ENCODE data around the gene MCRIP2.
A peak's percentile ranks its signal among the peaks of the same experiment; 100 is the strongest.

Gene MCRIP2

DNA sequence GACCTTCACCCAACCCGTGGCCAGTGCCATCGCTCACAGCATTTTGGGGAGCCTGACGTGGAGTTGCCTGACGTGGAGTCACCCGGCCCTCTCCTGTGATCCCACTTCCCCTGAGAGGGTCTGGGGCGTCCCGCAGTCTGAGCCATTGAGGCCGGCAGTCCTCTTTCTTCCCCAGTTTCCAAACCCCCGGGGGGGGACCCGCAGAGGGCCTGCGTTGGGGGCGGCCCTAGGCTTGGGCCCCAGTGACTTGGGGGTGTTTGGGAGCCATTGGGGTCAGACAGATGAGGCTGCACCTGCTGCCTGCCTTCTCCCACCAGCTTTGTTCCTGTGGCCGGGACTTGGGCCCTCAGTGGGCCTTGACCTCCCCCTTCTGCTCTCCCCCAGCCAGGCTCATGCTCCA, 28.0 kb downstream of the MCRIP2 start:
- DNase-seq (ENCODE audit: low read depth in 3 of 3): no peak

DNA sequence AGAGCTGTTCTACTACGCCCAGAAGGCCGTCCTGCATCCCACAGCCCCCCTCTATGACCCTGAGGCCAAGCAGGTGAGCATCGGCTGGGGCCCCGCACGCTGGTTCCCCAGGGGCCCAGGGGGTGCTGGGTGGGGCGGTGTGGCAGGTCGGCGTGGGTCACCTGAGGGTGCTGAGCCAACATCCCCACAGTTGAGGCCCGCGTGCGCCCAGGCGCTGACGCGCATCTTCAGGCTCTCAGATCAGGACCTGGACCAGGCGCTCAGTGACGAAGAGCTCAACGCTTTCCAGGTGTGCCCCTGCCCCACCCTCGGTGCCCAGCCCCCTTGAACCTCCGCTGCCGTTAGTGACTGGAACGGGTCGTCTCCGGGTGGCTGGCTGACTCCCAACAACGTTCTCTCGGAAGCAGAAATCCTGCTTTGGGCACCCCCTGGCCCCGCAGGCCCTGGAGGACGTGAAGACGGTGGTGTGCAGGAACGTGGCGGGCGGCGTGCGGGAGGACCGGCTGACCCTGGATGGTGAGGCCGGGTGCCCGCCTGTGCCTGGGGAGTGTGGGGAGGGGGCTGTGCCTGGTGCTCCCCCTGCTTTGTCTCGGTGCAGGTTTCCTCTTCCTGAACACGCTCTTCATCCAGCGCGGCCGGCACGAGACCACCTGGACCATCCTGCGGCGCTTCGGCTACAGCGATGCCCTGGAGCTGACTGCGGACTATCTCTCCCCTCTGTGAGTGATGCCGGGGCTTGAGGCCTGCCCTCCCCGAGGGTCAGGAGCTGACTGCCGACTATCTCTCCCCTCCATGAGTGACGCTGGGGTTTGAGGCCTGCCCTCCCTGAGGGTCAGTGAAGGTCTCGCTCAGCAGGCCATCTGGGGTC, 29.1 kb downstream of the MCRIP2 start:
- no peak for DNase-seq (ENCODE audit: low read depth in 3 of 3)

DNA sequence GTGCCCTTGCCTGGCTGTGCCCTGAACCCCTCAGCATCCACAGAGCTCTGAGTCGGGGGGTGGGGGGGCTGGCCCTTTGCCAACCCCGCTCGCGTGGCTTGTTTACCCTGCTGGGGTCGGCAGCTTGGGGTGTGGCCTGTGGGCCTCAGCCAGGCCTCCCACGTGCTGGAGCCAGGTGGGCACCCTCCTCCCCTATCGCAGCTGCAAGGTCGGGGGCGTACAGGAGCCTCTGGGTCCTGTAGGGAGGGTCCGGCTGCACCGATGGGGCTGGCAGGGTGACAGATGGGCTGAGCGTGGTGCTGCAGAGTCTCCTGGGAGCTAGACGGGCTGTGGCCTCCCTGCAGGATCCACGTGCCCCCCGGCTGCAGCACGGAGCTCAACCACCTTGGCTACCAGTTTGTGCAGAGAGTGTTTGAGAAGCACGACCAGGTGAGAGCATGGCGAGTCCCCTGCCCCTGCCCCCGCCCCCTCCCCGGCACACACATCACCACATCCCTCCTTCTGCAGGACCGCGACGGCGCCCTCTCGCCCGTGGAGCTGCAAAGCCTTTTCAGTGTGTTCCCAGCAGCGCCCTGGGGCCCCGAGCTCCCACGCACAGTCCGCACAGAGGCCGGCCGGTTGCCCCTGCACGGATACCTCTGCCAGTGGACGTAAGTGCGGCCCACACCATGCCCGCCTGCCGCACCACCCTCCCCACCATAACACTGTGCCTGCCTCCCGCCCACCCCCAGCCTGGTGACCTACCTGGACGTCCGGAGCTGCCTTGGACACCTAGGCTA, 29.9 kb downstream of the MCRIP2 start:
- DNase-seq (ENCODE audit: low read depth in 3 of 3): no peak

DNA sequence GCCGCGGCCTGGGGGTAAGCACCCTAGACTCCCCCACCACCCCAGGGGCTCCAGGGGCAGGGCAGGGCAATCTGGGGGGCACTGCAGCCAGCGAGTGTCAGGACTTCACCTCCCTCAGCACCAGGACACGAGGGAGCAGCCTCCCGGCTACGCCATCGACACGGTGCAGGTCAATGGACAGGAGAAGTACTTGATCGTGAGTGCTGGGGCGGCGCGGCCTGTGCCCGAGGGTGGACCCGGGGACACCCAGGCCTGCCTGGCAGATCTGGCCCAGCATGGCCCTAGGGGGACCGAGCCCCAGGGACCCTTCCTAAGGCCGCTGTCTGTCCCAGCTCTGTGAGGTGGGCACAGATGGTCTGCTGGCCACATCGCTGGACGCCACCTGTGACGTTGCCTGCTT, 30.7 kb downstream of the MCRIP2 start:
- DNase-seq (ENCODE audit: low read depth in 3 of 3): no peak

DNA sequence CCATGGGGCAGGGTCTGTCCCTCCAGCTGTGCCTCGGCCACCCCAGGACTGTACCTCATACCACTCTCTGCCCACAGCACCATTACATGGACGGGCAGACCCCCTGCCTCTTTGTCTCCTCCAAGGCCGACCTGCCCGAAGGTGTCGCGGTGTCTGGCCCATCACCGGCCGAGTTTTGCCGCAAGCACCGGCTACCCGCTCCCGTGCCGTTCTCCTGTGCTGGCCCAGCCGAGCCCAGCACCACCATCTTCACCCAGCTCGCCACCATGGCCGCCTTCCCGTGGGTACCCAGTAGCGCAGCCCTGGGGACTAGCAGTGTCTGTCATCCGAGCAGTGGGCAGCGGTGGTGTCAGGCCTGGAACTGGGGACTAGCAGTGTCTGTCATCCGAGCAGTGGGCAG, 31.2 kb downstream of the MCRIP2 start:
- no peak for DNase-seq (ENCODE audit: low read depth in 3 of 3)

DNA sequence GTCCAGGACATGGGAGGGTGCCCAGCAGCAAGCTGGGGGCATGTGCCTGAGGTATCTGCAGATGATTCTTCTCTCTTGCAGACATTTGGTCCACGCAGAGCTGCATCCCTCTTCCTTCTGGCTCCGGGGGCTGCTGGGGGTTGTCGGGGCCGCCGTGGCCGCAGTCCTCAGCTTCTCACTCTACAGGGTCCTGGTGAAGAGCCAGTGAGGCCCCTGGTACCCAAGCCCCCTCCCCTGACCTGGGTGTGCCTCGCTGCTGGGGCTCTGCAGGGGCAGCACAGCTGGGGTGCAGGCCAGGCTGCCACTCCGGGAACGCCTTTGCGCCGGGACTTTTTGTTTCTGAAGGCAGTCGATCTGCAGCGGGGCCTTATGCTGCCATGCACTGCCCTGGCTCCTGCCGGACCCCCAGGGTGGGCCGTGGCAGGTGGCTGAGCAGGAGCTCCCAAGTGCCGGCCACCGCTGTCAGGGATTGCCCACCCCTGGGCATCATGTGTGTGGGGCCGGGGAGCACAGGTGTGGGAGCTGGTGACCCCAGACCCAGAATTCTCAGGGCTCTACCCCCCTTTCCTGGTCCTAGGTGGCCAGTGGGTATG, 31.9 kb downstream of the MCRIP2 start:
- DNase-seq (ENCODE audit: low read depth in 3 of 3): no peak

DNA sequence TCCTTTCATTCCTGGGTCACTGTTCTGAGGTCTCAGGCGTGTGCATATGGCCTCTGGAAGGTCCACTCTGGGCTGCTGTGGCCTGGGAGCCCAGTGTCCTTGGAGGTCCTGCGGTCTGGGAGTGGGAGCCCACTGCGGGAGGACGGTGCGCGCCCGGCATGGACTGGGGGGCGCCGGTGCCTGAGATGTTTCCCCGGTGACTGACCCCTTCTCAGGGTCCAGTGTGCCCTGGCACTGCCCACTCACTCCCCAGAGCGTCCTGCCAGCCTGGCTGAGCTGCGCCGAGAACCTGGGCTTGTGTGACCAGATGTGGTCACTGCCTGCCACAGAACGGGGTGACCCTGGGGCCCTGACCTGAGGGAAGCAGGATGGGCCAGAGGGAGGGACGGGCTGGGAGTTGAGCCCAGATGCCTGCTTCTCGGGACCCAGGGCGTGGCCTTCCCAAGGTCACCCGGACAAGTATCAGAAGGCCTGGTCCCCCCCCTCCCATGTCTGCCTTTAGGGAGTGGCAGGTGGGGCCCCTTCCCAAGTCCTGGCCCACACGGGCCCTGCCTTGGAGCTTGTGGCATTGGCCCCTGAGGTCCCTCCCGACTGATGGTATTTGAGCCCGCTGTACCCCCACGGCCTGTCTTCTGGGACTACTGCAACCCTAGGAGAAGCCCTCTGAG, 32.7 kb downstream of the MCRIP2 start:
- no peak for DNase-seq (ENCODE audit: low read depth in 3 of 3)

DNA sequence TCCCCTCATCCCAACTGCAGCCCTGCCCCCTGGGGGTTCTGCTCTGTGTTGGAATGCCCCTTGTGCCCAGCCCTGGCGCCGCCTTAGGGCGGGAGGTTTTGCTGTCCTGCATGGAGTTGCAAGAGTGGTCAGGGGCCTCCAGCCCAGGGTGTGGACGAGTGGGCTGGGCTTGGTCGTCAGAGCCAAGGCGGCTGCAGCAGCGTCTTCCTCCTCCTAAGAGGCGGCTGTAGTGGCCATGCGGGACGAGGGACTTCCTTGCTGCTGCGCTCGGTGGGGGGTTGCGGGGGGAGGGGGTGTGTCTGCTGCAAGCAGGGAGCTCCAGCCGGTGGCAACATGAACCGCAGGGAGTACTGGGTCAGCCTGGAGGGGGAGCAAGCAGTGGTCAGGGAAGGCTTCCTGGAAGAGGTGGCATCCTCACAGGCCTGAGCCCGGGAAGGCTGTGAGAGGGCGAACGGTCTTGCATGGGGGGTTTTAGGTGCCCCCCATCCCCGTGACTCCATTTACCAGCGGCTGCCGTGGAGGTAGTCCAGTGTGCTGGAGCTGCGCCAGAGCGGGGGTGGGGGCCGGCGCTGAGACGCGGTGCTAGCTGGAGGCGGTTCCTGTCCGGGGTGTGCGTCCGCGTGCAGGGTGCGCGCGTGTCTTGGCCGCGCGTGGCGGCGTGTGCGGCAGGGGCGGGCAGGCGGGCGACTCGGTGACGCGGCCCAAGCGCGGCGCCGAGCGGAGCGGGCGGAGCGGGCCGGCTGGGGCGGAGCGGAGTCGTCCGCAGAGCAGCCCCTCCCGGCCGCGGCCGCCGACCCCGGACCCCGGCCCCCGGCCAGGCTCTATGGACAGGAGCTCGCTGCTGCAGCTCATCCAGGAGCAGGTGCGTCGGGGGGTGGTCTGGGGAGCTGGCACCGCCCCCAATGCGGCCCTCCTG, 33.6 kb downstream of the MCRIP2 start, which contains the start of gene RHBDL1:
Gene RHBDL1, plus strand, starts transcription at position 704 of the 916 bp plus-strand sequence. Its CDS starts 120 bp downstream, at position 824.
- DNase-seq (ENCODE audit: low read depth in 3 of 3): no peak

DNA sequence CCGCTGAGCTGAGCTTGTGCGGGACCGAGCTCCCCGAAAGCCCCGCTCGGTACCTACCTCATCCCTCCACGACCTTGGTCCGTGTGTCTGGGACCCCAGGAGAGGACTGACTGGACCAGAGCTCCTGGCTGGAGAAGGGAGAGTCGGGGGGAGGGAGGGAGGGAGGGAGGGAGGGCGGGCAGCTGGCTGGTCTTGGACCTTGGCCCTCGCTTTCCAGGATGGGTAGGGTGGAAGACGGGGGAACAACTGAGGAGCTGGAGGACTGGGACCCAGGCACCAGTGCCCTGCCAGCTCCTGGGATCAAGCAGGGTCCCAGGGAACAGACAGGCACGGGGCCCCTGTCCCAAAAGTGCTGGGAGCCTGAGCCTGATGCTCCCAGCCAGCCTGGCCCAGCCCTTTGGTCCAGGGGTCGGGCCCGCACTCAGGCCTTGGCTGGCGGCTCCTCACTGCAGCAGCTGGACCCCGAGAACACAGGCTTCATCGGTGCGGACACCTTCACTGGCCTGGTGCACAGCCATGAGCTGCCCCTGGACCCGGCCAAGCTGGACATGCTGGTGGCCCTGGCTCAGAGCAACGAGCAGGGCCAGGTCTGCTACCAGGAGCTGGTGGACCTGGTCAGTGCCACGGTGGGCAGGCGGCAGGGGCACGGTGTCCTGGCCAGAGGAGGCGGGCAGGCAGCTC, 34.4 kb downstream of the MCRIP2 start:
- no peak for DNase-seq (ENCODE audit: low read depth in 3 of 3)

DNA sequence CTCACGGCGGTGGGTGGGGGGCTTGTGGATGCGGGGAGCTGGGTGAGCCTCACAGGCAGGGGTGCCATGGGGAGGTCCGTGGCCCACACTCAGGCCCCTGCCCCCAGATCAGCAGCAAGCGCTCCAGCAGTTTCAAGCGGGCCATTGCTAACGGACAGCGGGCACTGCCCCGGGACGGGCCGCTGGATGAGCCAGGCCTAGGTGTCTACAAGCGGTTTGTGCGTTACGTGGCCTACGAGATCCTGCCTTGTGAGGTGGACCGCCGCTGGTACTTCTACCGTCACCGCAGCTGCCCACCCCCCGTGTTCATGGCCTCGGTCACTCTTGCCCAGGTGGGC, 34.9 kb downstream of the MCRIP2 start:
- DNase-seq (ENCODE audit: low read depth in 3 of 3): no peak

DNA sequence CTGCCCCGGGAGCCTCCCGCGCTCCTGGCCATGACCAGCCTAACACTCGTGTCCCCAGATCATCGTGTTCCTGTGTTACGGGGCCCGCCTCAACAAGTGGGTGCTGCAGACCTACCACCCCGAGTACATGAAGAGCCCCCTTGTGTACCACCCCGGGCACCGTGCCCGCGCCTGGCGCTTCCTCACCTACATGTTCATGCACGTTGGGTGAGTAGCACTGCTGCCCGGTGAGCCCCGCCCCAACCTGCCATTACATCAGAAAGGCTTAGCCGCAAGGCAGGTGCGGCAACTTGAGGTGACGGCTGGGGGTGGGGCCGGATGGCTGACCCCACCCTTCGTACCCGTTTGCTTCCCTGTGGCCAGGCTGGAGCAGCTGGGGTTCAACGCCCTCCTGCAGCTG, 35.3 kb downstream of the MCRIP2 start:
- DNase-seq (ENCODE audit: low read depth in 3 of 3): no peak

DNA sequence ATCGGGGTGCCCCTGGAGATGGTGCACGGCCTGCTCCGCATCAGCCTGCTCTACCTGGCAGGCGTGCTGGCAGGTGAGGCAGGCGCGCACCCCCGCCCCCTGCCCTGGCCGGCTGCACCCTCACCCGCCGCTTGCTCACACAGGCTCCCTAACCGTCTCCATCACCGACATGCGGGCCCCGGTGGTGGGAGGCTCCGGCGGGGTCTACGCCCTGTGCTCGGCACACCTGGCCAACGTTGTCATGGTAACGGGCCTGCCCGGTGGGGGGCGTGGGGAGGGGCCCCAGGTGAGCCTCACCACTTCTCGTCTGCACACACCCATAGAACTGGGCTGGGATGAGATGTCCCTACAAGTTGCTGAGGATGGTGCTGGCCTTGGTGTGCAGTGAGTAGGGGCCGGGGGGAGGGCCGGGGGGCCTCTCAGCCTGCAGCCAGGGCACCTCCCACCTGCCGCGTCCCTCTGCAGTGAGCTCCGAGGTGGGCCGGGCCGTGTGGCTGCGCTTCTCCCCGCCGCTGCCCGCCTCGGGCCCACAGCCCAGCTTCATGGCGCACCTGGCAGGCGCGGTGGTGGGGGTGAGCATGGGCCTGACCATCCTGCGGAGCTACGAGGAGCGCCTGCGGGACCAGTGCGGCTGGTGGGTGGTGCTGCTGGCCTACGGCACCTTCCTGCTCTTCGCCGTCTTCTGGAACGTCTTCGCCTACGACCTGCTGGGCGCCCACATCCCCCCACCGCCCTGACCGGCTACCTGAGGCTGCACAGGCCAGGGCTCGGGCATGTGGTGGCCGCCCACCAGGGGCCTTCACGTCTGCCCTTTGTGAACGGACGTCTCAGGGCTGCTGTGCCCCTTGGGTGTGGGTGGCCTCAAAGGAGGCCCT, 35.9 kb downstream of the MCRIP2 start:
- no peak for DNase-seq (ENCODE audit: low read depth in 3 of 3)

DNA sequence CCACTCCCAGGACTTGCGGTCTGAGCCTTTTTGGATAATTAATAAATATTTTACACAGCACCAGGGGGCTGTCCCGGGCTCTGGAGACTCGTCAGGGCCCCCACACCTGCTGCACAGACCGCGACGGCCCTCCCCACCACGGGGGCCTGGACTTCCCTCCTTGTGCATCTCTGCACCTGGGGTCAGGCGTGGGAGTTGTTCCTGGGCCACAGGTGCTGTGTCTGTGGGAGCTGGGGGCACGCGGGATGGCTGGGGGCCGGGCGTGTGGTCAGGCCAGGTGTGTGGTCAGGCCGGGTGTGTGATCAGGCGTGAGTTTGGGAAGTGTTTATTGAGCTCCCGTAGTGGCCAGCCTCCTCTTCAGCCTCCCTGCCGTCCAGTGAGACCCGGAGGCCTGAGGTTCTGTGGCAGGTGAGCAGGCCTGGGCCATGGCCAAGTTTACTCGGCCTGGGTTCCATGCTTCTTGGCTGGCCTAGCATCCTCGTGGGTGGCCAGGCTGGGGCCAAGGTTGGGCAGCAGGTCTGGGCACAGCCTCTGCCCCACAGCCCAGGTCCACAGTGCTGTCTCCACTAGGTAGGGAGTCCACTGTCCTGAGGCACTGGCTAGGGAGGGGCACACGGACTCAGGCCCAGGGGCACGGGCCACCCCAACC, 36.7 kb downstream of the MCRIP2 start:
- no peak for DNase-seq (ENCODE audit: low read depth in 3 of 3)

DNA sequence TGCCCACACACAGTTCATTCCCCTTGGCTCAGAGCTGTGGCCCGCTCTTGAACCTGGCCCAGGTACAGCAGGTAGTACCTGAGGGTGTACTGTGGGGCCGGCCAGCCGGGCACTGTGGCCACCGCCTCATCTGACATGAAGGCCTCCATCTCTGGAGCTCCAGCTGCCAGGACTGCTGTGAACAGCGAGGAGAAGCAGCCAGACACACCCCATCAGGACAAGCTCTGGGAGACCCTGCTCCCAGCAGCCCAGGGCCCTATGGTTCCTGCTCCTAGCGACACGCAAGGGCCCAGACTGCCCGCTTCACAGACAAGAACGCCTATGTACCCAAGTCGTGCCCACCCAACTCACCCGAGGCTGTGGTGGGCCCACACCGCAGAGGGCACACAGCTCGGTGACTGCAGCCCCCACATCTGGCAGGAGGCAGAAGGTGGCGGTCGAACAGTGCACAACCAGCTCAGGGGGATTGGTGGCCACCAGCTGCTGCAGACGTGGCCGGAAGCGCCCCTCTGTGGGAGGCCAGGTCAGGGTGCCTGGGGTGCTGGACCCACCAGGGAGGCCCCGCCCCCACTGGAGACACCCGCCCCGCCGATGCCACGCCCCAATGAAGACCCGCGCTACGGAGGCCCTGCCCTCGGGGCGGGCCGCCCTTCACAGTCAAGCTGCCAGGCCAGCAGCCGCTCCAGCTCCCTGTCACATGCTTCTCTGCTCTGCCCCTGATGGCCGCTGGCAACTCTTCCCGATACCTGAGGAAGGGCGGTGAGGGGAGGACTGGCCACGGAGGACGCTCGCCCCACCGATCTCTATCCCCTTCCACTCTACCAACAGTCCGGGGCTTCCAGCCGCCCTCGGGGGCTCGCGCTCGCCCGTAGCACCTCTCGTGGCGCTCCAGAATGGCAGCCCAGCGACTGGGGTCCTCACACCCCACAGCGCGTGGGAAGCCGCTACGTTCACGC, 37.5 kb downstream of the MCRIP2 start:
- peak in 1 of 3 donors; percentile 37 for DNase-seq (ENCODE audit: low read depth in 3 of 3)

DNA sequence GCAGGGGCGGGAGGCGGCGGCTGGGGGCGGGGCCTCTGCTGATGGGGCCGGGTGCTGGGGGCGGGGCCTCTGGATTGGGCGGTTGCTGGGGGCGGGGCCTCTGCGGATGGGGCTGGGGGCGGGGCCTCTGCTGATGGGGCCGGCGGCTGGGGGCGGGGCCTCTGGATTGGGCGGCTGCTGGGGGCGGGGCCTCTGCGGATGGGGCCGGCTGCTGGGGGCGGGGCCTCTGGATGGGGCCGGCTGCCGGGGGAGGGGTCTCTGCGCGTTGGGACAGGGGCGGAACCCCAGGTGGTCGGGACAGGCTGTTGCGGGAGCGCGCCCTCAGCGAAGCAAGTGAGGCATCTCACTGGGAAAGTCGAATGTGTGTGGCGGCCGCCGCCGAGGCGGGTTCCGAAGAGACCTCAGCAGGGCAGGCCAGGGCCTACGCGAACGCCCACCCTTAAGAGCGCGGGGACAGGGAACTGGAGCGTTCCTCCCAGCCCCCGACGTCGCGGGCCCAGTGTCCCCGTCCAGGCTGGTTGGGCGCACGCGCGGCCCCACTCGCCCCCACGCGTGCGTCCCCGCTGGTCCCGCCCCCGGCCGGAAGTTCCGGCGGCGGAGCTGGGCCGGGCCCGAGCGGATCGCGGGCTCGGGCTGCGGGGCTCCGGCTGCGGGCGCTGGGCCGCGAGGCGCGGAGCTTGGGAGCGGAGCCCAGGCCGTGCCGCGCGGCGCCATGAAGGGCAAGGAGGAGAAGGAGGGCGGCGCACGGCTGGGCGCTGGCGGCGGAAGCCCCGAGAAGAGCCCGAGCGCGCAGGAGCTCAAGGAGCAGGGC, 38.4 kb downstream of the MCRIP2 start, which contains the start of gene STUB1:
Gene STUB1, plus strand, starts transcription at position 597 of the 811 bp plus-strand sequence. Its CDS starts 116 bp downstream, at position 713.
- DNase-seq (ENCODE audit: low read depth in 3 of 3): peak; percentile 84 to 93 (median 87)

DNA sequence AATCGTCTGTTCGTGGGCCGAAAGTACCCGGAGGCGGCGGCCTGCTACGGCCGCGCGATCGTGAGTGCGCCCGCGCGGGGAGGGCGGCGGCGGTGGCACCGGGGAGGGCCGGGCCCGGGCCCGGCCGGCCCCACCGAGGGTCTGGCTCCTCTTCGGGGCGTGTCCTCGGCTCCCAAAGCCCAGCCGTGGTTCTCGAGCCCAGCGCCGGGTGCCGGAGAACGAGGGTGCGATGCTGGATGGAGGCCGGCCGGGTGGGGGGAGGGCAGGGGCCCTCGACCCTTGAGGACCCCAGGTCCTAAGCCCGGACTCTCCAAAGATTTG, 39.0 kb downstream of the MCRIP2 start:
- DNase-seq (ENCODE audit: low read depth in 3 of 3): no peak

Data from stimulated activated CD4-positive, alpha-beta T cell treated with anti-CD3 and anti-CD28 coated beads, TNF-alpha, amount 100 ng/mL, for 48 hours (primary cell).